ENCODE measurements around the gene CDKN1C.
A peak's percentile ranks its signal among the peaks of the same experiment; 100 is the strongest.

Gene CDKN1C

GRCh38 chr11:2899080-2899783, 13.7 kb upstream of the CDKN1C start:
- no peak overlapping the region for H3K4me3 ChIP-seq (ENCODE audit: low read depth, low read length)
- no peak for DNase-seq (ENCODE audit: low read depth)
- no peak for TF ChIP-seq CTCF (IDR thresholded peaks at IDR 0.05; ENCODE audit: insufficient read depth, low read depth, low read length, missing control alignments)

- no peak for TF ChIP-seq CTCF (IDR thresholded peaks at IDR 0.05; ENCODE audit: insufficient read depth, low read depth, low read length, missing control alignments)
- peak; percentile 57 for DNase-seq (ENCODE audit: low read depth)
- no peak overlapping the region for H3K4me3 ChIP-seq (ENCODE audit: low read depth, low read length)
Measured at GRCh38 chr11:2898366-2899079, 12.9 kb upstream of the CDKN1C start.

- no peak for TF ChIP-seq CTCF (IDR thresholded peaks at IDR 0.05; ENCODE audit: insufficient read depth, low read depth, low read length, missing control alignments)
- no peak overlapping the region for H3K4me3 ChIP-seq (ENCODE audit: low read depth, low read length)
- no peak for DNase-seq (ENCODE audit: low read depth)
Measured at GRCh38 chr11:2897048-2897447, 11.5 kb upstream of the CDKN1C start.

- no peak for DNase-seq (ENCODE audit: low read depth)
- TF ChIP-seq CTCF (IDR thresholded peaks at IDR 0.05; ENCODE audit: insufficient read depth, low read depth, low read length, missing control alignments), result no peak
- no peak overlapping the region for H3K4me3 ChIP-seq (ENCODE audit: low read depth, low read length)
Measured at GRCh38 chr11:2896047-2896446, 10.5 kb upstream of the CDKN1C start.

GRCh38 chr11:2893935-2894334, 8.4 kb upstream of the CDKN1C start:
- TF ChIP-seq CTCF (IDR thresholded peaks at IDR 0.05; ENCODE audit: insufficient read depth, low read depth, low read length, missing control alignments), result no peak
- H3K4me3 ChIP-seq (ENCODE audit: low read depth, low read length), result no peak overlapping the region
- DNase-seq (ENCODE audit: low read depth), result no peak

- no peak for DNase-seq (ENCODE audit: low read depth)
- peak; percentile 3 for TF ChIP-seq CTCF (IDR thresholded peaks at IDR 0.05; ENCODE audit: insufficient read depth, low read depth, low read length, missing control alignments)
- no peak overlapping the region for H3K4me3 ChIP-seq (ENCODE audit: low read depth, low read length)
Measured at GRCh38 chr11:2892967-2893528, 7.5 kb upstream of the CDKN1C start.
